Brain microvascular endothelial cell (primary cell): ENCODE measurements around the gene CDH13.
A peak's percentile ranks its signal among the peaks of the same experiment; 100 is the strongest.

ENCODE experiments used
- DNase-seq: peaks from one replicate; pipeline ENCODE4 v3.0.0-alpha.2; 2020
- H3K27ac ChIP-seq: fragments of 250-450 bp; sonication (Bioruptor Pico); 2 replicates; pipeline ENCODE4 v1.5.1; 2020; ENCODE audit warnings: mild to moderate bottlenecking, moderate library complexity
- H3K27me3 ChIP-seq: fragments of 250-450 bp; sonication (Bioruptor Pico); replicated peaks from 2 replicates; pipeline ENCODE4 v1.5.1; 2020; ENCODE audit warnings: mild to moderate bottlenecking
- H3K36me3 ChIP-seq: fragments of 250-450 bp; sonication (Bioruptor Pico); replicated peaks from 2 replicates; pipeline ENCODE4 v1.5.1; 2020; ENCODE audit warnings: mild to moderate bottlenecking
- H3K4me3 ChIP-seq: 2 replicates; pipeline ENCODE4 v1.5.1; 2011; ENCODE audit warnings: low read depth, mild to moderate bottlenecking, control low read depth, low read length, moderate library complexity
- CTCF ChIP-seq: IDR thresholded peaks from 2 replicates; pipeline ENCODE4 v1.5.1; 2011; ENCODE audit warnings: low read depth, mild to moderate bottlenecking, moderate library complexity, low read length, control low read depth, inconsistent platforms; ENCODE audit errors: missing control alignments
- in situ Hi-C: cut with HindIII; loops from 2 replicates; pipeline ENCODE4 v1.10.0; 2017; ENCODE audit warnings: low sequenced_read_pairs, low pct_ligation_motif_present

Gene CDH13

GRCh38 chr16:83312718-83313245, 686.0 kb downstream of the CDH13 start:
- Histone ChIP-seq H3K27ac (no peak overlapping the region), H3K36me3 (no peaks in the 10 kb centered on the region), H3K4me3 (no peak overlapping the region), H3K27me3 (no peaks in the 10 kb centered on the region)
- TF ChIP-seq CTCF: no peak
- in situ Hi-C loops: no loop called here
- DNase-seq: no peak

DNA sequence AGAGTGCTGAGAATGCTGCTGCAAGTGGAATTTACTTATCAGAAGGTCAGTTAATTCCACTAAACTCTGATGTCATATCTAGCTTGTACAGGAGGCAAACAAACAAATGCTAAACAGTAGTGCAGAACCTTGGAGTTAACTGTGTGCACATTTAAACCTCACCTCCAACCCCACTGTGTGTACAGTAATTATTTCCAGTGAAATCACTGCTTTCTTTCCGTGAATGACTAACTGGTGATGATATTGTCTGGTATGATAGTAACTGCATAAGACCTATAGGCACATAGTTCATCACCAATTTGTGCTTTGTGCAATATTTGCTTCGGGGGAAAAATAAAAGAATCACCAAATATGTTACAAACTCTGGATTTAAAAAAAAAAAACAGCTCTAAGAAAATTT, 688.5 kb downstream of the CDH13 start:
- H3K36me3 ChIP-seq: no peaks in the 10 kb centered on the region
- no peak overlapping the region for H3K27ac ChIP-seq
- peak; percentile 27 for DNase-seq
- no peaks in the 10 kb centered on the region for H3K27me3 ChIP-seq
- no peak overlapping the region for H3K4me3 ChIP-seq
- in situ Hi-C loops: no loop called here
- TF ChIP-seq CTCF: no peak

DNA sequence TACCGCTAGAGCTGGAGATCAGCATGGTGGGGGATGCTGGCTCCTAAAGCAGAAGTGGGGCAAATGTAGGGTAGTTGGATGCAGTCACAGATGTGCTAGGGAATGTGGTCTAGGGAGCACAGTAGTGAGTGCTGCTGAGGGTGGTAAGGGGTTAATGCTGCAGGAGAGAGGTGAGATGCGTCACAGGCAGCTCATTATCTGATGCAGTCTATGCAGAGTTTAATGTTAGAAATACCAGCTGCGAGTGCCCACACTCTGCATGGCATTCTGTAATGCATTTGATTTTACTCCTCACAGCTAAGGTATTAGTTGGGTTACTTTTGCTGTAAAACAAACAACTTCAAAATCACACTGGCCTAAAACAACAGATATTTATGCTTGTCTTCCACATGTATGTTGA, 689.7 kb downstream of the CDH13 start:
- H3K36me3 ChIP-seq: no peaks in the 10 kb centered on the region
- no peak overlapping the region for H3K27ac ChIP-seq
- H3K4me3 ChIP-seq: no peak overlapping the region
- no peak for TF ChIP-seq CTCF
- no peak for DNase-seq
- no peaks in the 10 kb centered on the region for H3K27me3 ChIP-seq
- in situ Hi-C loops: no loop called here

GRCh38 chr16:83318390-83318789, 691.6 kb downstream of the CDH13 start:
- in situ Hi-C loops: no loop called here
- Histone ChIP-seq H3K36me3 (no peaks in the 10 kb centered on the region), H3K4me3 (no peak overlapping the region), H3K27me3 (no peaks in the 10 kb centered on the region), H3K27ac (no peak overlapping the region)
- no peak for TF ChIP-seq CTCF
- DNase-seq: no peak

DNA sequence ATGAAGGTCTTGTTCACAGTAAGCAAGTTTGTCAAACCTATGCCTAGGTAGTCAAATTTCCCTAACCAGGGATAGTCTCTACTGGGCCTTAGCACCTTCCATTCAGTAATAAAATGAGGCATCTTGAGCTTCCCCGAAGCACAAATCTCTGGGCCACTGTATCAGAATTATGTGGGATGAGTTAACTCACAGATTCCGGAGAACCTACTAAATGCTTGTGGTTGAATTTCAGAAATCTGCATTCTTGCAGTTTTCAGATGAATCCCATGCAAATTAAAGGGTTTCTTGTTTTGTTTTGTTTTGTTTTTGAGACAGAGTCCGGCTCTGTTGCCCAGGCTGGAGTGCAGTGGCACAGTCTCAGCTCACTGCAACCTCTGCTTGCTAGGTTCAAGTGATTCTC, 702.2 kb downstream of the CDH13 start:
- no peak overlapping the region for H3K27ac ChIP-seq
- TF ChIP-seq CTCF: no peak
- no peaks in the 10 kb centered on the region for H3K36me3 ChIP-seq
- H3K27me3 ChIP-seq: no peaks in the 10 kb centered on the region
- in situ Hi-C loops: no loop called here
- peak; percentile 32 for DNase-seq
- H3K4me3 ChIP-seq: no peak overlapping the region

- Histone ChIP-seq H3K4me3 (no peak overlapping the region), H3K36me3 (no peaks in the 10 kb centered on the region), H3K27ac (no peak overlapping the region), H3K27me3 (no peaks in the 10 kb centered on the region)
- DNase-seq: no peak
- TF ChIP-seq CTCF: no peak
- in situ Hi-C loops: no loop called here
These were observed 702.7 kb downstream of the CDH13 start for GRCh38 chr16:83329441-83329840.
